Gastroesophageal sphincter (tissue), 3 donors: ENCODE measurements around the gene HOXA11.

Experiments used
- POLR2A ChIP-seq, 2 donors: fragments of 450-650 bp; IDR thresholded peaks; one replicate each; pipeline ENCODE4 v1.6.1; 2017; ENCODE audit warnings: antibody characterized with exemption in 2 of 2, mild to moderate bottlenecking in 2 of 2, moderate library complexity in 1 of 2
- POLR2AphosphoS5 ChIP-seq: sonication (generic); formaldehyde crosslinking; IDR thresholded peaks from one replicate; pipeline ENCODE4 v1.6.1; 2017; ENCODE audit warnings: antibody characterized with exemption
- TF ChIP-seq, protein P1 (sequence below), 4 experiments: fragments of 200-600 bp in 2 of 4; fragments of 450-650 bp in 2 of 4; sonication (generic) in 1 of 4; IDR thresholded peaks; one replicate each; pipeline ENCODE4 v1.5.1; 2017 to 2019; ENCODE audit warnings: antibody characterized with exemption in 4 of 4, mild to moderate bottlenecking in 2 of 4, moderate library complexity in 2 of 4

DNA sequence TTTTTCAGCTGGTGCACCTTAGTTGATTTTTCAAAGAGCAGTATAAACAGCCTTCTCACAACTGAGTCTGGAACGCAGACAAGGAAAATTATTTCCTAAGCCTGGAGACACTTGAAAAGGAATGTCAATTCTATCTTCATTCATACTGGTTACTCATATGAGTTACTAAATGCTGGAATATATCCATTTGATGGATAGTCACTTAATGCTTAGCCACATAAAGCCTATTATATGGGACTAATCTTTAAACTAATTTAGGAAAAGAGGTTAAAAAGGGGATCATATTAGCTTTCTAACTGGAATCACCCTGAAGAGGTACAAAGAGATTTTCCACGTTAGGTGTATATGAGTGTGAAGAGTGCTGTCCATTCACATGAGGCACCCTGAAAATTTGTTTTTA, 52.8 kb downstream of the HOXA11 start:
- TF ChIP-seq, protein P1, sequence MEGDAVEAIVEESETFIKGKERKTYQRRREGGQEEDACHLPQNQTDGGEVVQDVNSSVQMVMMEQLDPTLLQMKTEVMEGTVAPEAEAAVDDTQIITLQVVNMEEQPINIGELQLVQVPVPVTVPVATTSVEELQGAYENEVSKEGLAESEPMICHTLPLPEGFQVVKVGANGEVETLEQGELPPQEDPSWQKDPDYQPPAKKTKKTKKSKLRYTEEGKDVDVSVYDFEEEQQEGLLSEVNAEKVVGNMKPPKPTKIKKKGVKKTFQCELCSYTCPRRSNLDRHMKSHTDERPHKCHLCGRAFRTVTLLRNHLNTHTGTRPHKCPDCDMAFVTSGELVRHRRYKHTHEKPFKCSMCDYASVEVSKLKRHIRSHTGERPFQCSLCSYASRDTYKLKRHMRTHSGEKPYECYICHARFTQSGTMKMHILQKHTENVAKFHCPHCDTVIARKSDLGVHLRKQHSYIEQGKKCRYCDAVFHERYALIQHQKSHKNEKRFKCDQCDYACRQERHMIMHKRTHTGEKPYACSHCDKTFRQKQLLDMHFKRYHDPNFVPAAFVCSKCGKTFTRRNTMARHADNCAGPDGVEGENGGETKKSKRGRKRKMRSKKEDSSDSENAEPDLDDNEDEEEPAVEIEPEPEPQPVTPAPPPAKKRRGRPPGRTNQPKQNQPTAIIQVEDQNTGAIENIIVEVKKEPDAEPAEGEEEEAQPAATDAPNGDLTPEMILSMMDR (IDR thresholded peaks at IDR 0.05), result no peak
- TF ChIP-seq POLR2A (IDR thresholded peaks at IDR 0.05), result no peak
- TF ChIP-seq POLR2AphosphoS5, result no peak
